Cerebellar cortex (tissue), 1 donor: ENCODE measurements around the gene TMEM74B.
"Not testable (repeated sequence)": the region's sequence is repeated elsewhere in the genome, so short reads cannot be mapped to it uniquely, and the experiment has no call there.

Source experiments
- DNase-seq: peaks from one replicate; pipeline ENCODE4 v3.0.0-alpha.2; 2015; ENCODE audit warnings: low spot score

TMEM74B gene

DNA sequence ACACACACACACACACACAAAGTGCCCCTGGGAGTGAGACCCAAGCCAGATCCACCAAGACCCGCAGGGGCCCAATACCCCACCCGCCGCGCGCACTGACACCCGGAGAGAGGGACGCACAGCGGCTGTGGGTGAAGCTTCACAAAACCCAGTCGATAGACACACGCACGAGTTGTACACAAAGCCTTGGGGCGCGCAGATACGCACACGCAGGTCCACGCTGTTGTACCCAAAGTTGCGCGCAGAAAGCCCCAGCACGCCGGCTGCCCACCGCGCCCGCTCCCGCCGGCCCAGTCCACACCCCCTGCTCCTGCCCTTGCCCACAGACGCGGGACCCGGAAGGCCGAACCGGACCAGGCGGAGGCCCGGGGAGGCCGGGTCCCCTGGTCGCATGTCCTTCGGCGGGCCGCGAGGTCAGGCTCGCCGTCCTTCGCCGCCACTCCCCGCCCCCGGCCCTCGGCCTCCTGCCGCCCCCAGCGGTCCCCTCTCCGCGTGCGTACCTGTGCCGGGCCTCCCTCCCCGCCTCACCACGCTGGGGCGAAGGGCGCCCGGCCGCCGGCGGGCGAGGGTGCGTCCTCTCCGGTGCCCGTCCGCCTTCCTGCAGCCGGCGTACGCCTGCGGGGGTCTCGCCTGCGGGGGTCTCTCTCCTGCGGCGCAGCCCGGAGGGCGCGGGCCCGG lies at the start of gene TMEM74B:
Gene TMEM74B (minus strand): TSS at position 344 of the 678 bp plus-strand sequence. CDS start 1,180 bp downstream, outside the sequence.
- DNase-seq, result no peak

GRCh38 chr20:1232286-1233111 lies 47.7 kb upstream of the TMEM74B start:
- DNase-seq, result no peak

GRCh38 chr20:1229541-1229940 lies 44.8 kb upstream of the TMEM74B start:
- DNase-seq, result no peak

DNA sequence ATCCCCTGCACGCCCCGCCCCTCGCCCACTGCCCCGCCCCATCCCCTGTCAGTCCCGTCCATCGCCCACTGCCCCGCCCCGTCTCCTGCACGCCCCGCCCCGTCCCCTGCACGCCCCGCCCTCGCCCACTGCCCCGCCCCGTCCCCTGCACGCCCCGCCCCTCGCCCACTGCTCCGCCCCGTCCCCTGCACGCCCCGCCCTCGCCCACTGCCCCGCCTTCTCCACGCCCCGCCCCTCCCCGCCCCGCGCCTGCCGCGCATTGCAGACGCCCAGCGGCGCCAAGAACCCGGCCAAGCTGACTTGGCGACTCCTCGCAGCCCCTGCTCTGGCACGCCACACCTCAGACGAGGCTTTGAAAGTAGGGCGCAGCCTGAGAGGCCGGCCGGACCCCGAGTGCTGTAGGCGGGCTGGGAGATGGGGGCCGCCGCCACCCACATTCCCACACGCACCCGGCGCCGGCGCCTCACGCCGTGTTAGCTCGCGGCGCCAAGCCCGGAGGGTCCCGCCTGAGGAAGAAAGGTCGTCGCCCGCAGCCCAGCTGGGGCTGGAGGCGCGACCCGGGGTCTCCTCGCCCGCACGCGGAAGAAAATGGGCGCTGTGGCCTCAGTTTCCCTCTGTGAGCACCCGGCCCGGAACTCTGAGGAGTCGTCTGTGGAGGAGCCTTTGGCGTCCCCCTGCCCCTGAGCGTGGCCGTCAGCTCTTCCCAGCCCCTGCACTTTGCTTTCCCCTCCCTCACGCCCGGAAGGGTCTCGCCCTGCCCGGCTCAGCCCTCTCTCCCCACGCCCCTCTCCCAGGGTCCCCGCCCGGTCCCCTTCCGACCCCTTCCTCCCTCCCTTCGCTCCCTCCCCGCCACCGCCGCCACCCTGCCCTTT lies 41.2 kb upstream of the TMEM74B start, which contains the start of gene RAD21L1:
Gene RAD21L1 (plus strand): TSS at position 262 of the 872 bp plus-strand sequence. CDS start 2,410 bp downstream, outside the sequence.
- peak; percentile 46 for DNase-seq

- DNase-seq, result no peak
Observed at GRCh38 chr20:1225263-1225782, 40.5 kb upstream of the TMEM74B start.

DNA sequence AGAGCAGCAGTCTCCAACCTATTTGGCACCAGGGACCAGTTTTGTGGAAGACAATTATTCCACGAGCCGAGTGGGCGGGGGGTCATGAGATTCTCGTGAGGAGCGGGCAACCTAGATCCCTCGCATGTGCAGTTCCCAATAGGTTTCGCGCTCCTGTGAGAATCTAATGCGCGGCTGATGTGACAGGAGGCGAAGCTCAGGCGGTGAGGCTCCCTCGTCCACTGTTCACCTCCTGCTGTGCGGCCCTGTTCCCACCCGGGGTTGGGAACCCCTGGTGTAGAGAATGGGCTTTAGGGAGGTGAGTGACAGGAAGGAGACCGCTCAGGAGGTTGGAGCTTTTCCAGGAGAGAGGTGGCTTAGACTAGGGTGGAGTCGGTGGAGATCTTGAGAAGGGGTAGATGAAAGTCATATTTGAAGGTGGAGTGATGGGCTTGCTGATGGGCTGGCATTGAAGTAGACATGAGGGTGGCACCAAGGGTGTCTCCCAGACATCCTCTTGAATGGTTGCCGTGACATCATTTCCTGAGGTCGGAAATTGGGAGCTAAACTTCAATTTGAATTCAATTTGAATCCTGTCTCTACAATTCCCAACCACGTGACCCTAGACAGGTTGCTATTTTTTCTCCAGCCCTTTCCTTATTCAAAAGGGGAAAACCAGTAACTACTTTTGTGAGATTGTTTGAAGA lies 39.6 kb upstream of the TMEM74B start:
- DNase-seq, result no peak

GRCh38 chr20:1222750-1223149 lies 38.0 kb upstream of the TMEM74B start:
- DNase-seq, result not testable (repeated sequence)

DNA sequence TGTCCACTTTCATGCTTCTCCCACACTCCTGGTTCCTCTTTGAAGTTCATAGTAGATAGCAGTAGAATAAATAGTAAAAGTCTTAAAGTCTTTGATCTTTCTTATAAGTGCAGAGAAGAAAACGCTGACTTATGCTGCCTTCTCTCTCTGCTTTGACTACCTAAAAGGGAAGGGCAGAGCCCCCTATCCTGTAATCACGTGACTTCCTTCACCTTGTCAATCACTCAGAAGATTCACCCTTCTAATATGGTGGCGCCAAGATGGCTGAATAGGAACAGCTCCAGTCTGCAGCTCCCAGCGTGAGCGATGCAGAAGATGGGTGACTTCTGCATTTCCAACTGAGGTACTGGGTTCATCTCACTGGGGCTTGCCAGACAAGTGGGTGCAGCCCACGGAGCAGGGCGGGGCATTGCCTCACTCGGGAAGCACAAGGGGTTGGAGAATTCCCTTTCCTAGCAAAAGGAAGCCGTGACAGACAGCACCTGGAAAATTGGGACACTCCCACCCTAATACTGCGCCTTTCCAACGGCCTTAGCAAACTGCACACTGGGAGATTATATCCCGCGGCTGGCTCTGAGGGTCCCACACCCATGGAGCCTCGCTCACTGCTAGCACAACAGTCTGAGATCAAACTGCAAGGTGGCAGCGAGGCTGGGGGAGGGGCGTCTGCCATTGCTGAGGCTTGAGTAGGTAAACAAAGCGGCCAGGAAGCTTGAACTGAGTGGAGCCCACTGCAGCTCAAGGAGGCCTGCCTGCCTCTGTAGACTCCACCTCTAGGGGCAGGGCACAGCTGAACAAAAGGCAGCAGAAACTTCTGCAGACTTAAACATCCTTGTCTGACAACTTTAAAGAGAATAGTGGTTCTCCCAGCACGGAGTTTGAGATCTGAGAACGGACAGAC lies 32.0 kb upstream of the TMEM74B start:
- DNase-seq, result not testable (repeated sequence)

- no peak for DNase-seq
Observed at GRCh38 chr20:1215386-1216170, 30.8 kb upstream of the TMEM74B start.

- no peak for DNase-seq
Observed at GRCh38 chr20:1214838-1215261, 30.1 kb upstream of the TMEM74B start.

DNA sequence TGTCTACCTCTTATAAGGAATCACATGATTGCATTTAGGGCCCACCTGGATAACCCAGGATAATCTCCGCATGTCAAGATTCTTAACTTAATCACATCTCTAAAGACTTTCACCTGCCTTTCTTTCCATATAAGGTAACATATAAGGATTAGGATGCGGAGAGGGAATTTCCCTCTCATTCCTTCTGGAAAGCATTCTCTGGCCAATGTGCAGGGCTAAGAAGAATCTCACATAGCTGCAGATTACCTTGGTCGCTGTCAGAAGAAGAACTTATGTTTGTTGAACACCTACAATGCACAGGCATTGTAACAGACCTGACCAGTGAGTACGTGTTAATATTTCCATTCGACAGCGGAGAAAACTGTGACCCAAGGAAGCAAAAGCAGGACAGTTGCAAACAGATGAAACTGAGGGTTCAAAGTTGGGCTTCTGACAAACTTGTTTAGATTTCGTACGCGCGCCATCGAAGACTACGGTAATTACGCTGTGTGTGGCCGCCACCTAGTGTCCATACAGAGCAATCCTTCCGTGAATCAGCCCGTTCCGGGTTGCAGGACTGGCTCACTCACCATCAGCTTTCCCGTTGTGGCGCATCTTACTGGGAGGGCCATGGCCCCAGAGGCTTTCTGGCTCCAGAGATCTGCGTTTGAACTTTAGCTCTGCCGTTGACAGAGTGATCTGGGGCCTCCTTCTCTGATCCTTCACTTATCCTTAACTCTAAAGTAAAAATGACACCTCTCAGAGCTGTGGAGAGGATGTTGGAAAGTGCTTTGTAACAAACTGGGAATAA lies 28.0 kb upstream of the TMEM74B start:
- DNase-seq, result peak; percentile 72

- DNase-seq, result no peak
Observed at GRCh38 chr20:1212023-1212422, 27.2 kb upstream of the TMEM74B start.

DNA sequence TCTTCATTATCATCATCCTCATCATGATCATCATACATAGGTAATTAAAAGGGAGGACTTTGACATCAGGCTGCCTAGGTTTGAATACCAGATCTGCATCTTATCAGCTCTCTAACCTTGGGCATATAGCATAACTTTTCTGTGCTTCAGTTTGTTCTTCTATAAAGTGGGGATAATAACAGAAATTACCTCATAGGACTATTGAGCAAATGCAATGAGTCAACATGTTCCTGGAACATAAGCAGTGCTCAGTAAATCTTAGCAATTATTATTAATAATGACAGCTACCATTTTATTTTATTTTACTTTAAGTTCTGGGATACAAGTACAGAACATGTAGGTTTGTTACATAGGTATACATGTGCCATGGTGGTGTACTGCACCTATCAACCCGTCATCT lies 25.7 kb upstream of the TMEM74B start:
- DNase-seq, result no peak

DNA sequence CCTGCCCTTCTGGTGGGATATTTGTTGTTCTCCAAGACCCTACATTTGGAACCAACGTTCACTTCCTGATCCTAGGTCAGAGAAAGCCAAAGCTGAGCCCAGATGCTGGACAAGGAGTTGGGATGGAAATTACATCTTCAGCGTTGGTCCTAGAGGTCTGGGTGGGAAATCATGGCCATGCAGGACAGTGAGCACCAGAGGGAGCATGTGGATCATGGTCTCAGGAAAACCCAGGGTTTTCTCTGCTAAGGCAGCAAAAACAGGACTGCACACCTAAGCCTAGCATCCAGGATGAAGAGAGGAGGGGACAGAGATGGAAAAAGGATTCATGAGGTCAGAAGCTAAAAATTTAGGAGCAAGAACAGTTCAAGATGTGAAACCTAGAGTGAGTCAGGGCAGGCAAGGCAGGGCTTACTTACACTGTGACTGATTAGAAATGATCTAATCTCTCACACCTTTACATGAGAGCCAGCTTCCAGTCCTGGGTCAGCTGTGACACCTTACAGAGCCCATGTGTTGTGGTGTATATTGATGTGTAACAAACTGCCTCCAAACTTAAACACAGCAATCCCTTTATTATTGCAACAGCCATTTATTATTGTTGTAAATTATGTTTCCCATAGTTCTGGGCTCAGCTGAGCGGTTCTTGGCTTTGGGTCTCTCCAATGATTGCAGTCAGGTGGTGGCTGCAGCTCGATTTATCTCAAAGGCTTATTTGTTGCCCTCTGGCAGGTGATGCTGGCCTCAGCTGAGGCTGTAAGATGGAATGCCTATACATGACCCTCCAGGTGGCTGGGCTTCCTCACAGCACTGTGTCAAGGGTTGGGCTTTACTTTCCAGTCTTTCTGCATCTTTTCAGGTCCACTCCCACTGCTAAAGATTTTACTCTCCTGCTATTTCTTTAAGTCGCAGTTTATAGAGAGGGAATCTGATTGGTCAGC lies 24.9 kb upstream of the TMEM74B start:
- peak; percentile 23 for DNase-seq

- DNase-seq, result no peak
Observed at GRCh38 chr20:1207293-1207878, 22.6 kb upstream of the TMEM74B start.

GRCh38 chr20:1206366-1207148 lies 21.8 kb upstream of the TMEM74B start:
- DNase-seq, result no peak
